H1 (cell line): ENCODE measurements around the gene RCL1. TPM values are rescaled to one million over a fixed set of nuclear protein-coding genes. Genes with fewer than 3 reads are reported as not detected.

ENCODE experiments used
- CTCF ChIA-PET: fragments of 300-600 bp; sonication (Branson Sonifier 250); formaldehyde crosslinking; loops from one replicate; lab custom pipeline; 2021; ENCODE audit not compliant: partially characterized antibody; lab: Charles Lee
- POLR2A ChIA-PET: fragments of 300-600 bp; sonication (Branson Sonifier 250); formaldehyde crosslinking; loops from one replicate; lab custom pipeline; 2021; ENCODE audit warnings: inconsistent platforms; ENCODE audit not compliant: partially characterized antibody; lab: Charles Lee
- DNase-seq, 2 experiments: peaks; one replicate each; pipeline versions ENCODE4 v3.0.0 to v3.0.0-alpha.2; 2010 to 2022; ENCODE audit warnings: low spot score in 2 of 2, low read depth in 1 of 2, mixed read lengths in 1 of 2
- FAIRE-seq: peaks from 2 replicates; lab custom pipeline; 2011; peaks lifted over from hg19 to GRCh38; lab: Jason Lieb, UNC
- H2AFZ ChIP-seq: 2 replicates; pipeline ENCODE4 v1.8.1; 2012; ENCODE audit warnings: low read length, inconsistent platforms
- H2AK5ac ChIP-seq: 2 replicates; pipeline ENCODE4 v1.6.1; 2013; ENCODE audit warnings: low read depth, low read length
- H2BK120ac ChIP-seq: replicated peaks from 2 replicates; pipeline ENCODE3; 2013; ENCODE audit warnings: low read depth, low read length, inconsistent platforms
- H2BK12ac ChIP-seq: 2 replicates; pipeline ENCODE4 v1.6.1; 2013; ENCODE audit warnings: low read depth, low read length
- H2BK15ac ChIP-seq: 2 replicates; pipeline ENCODE4 v1.6.1; 2013; ENCODE audit warnings: low read length
- H2BK20ac ChIP-seq: 2 replicates; pipeline ENCODE4 v1.6.1; 2013; ENCODE audit warnings: low read length
- H2BK5ac ChIP-seq: 2 replicates; pipeline ENCODE4 v1.6.1; 2013; ENCODE audit warnings: low read depth, low read length
- H3K14ac ChIP-seq: 2 replicates; pipeline ENCODE4 v1.6.1; 2013; ENCODE audit warnings: inconsistent platforms; ENCODE audit not compliant: insufficient read length
- H3K18ac ChIP-seq: 2 replicates; pipeline ENCODE4 v1.6.1; 2013; ENCODE audit warnings: low read length; ENCODE audit errors: extremely low read depth
- H3K23ac ChIP-seq: 2 replicates; pipeline ENCODE4 v1.6.1; 2013; ENCODE audit warnings: inconsistent platforms; ENCODE audit not compliant: insufficient read length
- H3K23me2 ChIP-seq: 2 replicates; pipeline ENCODE4 v1.6.1; 2013; ENCODE audit warnings: low read depth, low read length
- H3K27ac ChIP-seq: 2 replicates; pipeline ENCODE4 v1.6.1; 2011; ENCODE audit warnings: low read depth, low read length, inconsistent platforms
- H3K27me3 ChIP-seq, 4 experiments: replicated peaks in 1 of 4; 1 replicate in 1 of 4; 2 replicates in 3 of 4; pipeline versions ENCODE4 v1.6.1 to v1.8.1; 2011 to 2013; ENCODE audit warnings: low read length in 3 of 4, mild to moderate bottlenecking in 3 of 4, inconsistent platforms in 2 of 4, mixed read lengths in 2 of 4, moderate library complexity in 1 of 4; ENCODE audit not compliant: control insufficient read depth in 3 of 4, insufficient read depth in 3 of 4; ENCODE audit errors: extremely low read depth in 1 of 4
- H3K36me3 ChIP-seq, 4 experiments: 2 replicates each; pipeline versions ENCODE4 v1.6.1 to v1.8.1; 2011 to 2013; ENCODE audit warnings: mild to moderate bottlenecking in 4 of 4, low read length in 3 of 4, moderate library complexity in 2 of 4, control low read depth in 1 of 4, inconsistent platforms in 1 of 4; ENCODE audit not compliant: insufficient read depth in 4 of 4, control insufficient read depth in 2 of 4
- H3K4ac ChIP-seq: replicated peaks from 2 replicates; pipeline ENCODE3; 2013; ENCODE audit warnings: low read length, low read depth, mixed read lengths, inconsistent platforms; ENCODE audit not compliant: insufficient read length
- H3K4me1 ChIP-seq, 4 experiments: replicated peaks in 1 of 4; 1 replicate in 1 of 4; 2 replicates in 3 of 4; pipeline versions ENCODE4 v1.6.1 to v1.8.1; 2011 to 2013; ENCODE audit warnings: low read length in 3 of 4, inconsistent platforms in 2 of 4, mixed read lengths in 1 of 4; ENCODE audit not compliant: insufficient read depth in 4 of 4, control insufficient read depth in 3 of 4
- H3K4me2 ChIP-seq, 2 experiments: 2 replicates each; pipeline versions ENCODE4 v1.6.1 to v1.8.1; 2011 to 2013; ENCODE audit warnings: low read depth in 2 of 2, low read length in 2 of 2, control low read depth in 1 of 2, inconsistent platforms in 1 of 2, mild to moderate bottlenecking in 1 of 2; ENCODE audit not compliant: insufficient read depth in 1 of 2
- H3K4me3 ChIP-seq, 4 experiments: fragments of 200-600, 300-600 bp in 1 of 4; sonication (generic), shearing (Covaris generic), sonication (Bioruptor Twin) in 1 of 4; 2 replicates each; pipeline versions ENCODE4 v1.5.1 to v1.8.1; 2011 to 2016; ENCODE audit warnings: low read length in 4 of 4, low read depth in 3 of 4, control low read depth in 2 of 4, inconsistent platforms in 2 of 4, mild to moderate bottlenecking in 2 of 4, mixed read lengths in 1 of 4, moderate library complexity in 1 of 4; ENCODE audit not compliant: insufficient read depth in 2 of 4; ENCODE audit errors: extremely low read depth in 1 of 4
- H3K56ac ChIP-seq: replicated peaks from 2 replicates; pipeline ENCODE3; 2013; ENCODE audit warnings: low read depth, mild to moderate bottlenecking, mixed read lengths, low read length, inconsistent platforms; ENCODE audit not compliant: insufficient read length
- H3K79me1 ChIP-seq: 2 replicates; pipeline ENCODE4 v1.6.1; 2013; ENCODE audit warnings: low read depth, low read length, control low read depth
- H3K79me2 ChIP-seq, 2 experiments: 2 replicates each; pipeline versions ENCODE4 v1.6.1 to v1.8.1; 2012 to 2013; ENCODE audit warnings: low read length in 2 of 2, mild to moderate bottlenecking in 2 of 2, inconsistent platforms in 1 of 2; ENCODE audit not compliant: insufficient read depth in 2 of 2, control insufficient read depth in 1 of 2
- H3K9ac ChIP-seq, 4 experiments: replicated peaks in 1 of 4; 1 replicate in 1 of 4; 2 replicates in 3 of 4; pipeline versions ENCODE4 v1.6.1 to v1.8.1; 2011 to 2013; ENCODE audit warnings: low read depth in 3 of 4, low read length in 3 of 4, control low read depth in 2 of 4, mild to moderate bottlenecking in 2 of 4, moderate library complexity in 2 of 4, inconsistent platforms in 1 of 4; ENCODE audit errors: extremely low read depth in 1 of 4
- H3K9me3 ChIP-seq, 2 experiments: 2 replicates each; pipeline versions ENCODE4 v1.6.1 to v1.8.1; 2012 to 2013; ENCODE audit warnings: mild to moderate bottlenecking in 2 of 2, moderate library complexity in 2 of 2, control low read depth in 1 of 2, inconsistent platforms in 1 of 2, low read depth in 1 of 2, low read length in 1 of 2, mixed read lengths in 1 of 2; ENCODE audit not compliant: insufficient read depth in 2 of 2
- H4K20me1 ChIP-seq, 2 experiments: replicated peaks in 1 of 2; 2 replicates each; pipeline versions ENCODE3 to v1.8.1; 2011 to 2013; ENCODE audit warnings: inconsistent platforms in 2 of 2, low read length in 2 of 2, mild to moderate bottlenecking in 1 of 2; ENCODE audit not compliant: insufficient read depth in 2 of 2, control insufficient read depth in 1 of 2
- H4K5ac ChIP-seq: 2 replicates; pipeline ENCODE4 v1.6.1; 2013; ENCODE audit warnings: low read length, low read depth, mixed read lengths, inconsistent platforms; ENCODE audit not compliant: insufficient read length
- H4K8ac ChIP-seq: 2 replicates; pipeline ENCODE4 v1.8.0; 2013; ENCODE audit warnings: mild to moderate bottlenecking, moderate library complexity, low read length, inconsistent platforms; ENCODE audit not compliant: insufficient read depth; ENCODE audit errors: extremely low read depth
- H4K91ac ChIP-seq: replicated peaks from 2 replicates; pipeline ENCODE3; 2013; ENCODE audit warnings: low read length, mixed read lengths, inconsistent platforms; ENCODE audit not compliant: insufficient read length
- ASH2L ChIP-seq: fragments of 200-600, 300-600 bp; sonication (generic); IDR thresholded peaks from one replicate; pipeline ENCODE4 v1.7.1; 2017; ENCODE audit warnings: low read length
- RNF2 ChIP-seq: fragments of 200-900, 300-1000 bp; sonication (generic); IDR thresholded peaks from 2 replicates; pipeline ENCODE4 v1.7.1; 2016; ENCODE audit warnings: borderline replicate concordance, low read depth, mild to moderate bottlenecking, antibody characterized with exemption, low read length; ENCODE audit not compliant: poor library complexity, severe bottlenecking; ENCODE audit errors: missing control alignments
- SIN3A ChIP-seq, 2 experiments: IDR thresholded peaks in 1 of 2; conservative IDR thresholded peaks in 1 of 2; 2 replicates each; pipeline ENCODE4 v1.6.1; 2011 to 2012; ENCODE audit warnings: low read length in 2 of 2, improper control_type of control experiment in 1 of 2, low read depth in 1 of 2, mild to moderate bottlenecking in 1 of 2
- WGBS, 2 experiments: shearing (Covaris generic) in 1 of 2; methylation state at CpG; one replicate each; pipeline versions ENCODE4 v1.1.6 to v1.1.7; 2013 to 2015; ENCODE audit warnings: low lambda C conversion rate in 2 of 2, mixed read lengths in 2 of 2, inconsistent platforms in 1 of 2, low coverage in 1 of 2, missing lambda C conversion rate in 1 of 2; ENCODE audit not compliant: insufficient replicate concordance in 2 of 2, insufficient coverage in 1 of 2, insufficient read length in 1 of 2; ENCODE audit errors: extremely low coverage in 1 of 2, missing lambda C conversion rate in 1 of 2; 5-methylcytosine and 5-hydroxymethylcytosine counted together
- polyA plus RNA-seq, 7 experiments: library from polyadenylated mRNA; depleted of rRNA in 3 of 7; stranded (reverse) in 5 of 7; unstranded in 2 of 7; fragments of >200 nt in 5 of 7; fragments of 200-250 nt in 2 of 7; gene quantifications; 1 replicate in 5 of 7; 2 replicates in 1 of 7; 4 replicates in 1 of 7; pipeline versions ENCODE4 v1.2.1 to v1.2.3, GENCODE V29; 2011 to 2013; ENCODE audit warnings: missing spikeins in 2 of 7, mixed read lengths in 2 of 7
- total RNA-seq: library from RNA; stranded (reverse); fragmentation: NEBNext Ultra II Directional; extraction: Animal tissue kit (Norgen Biotek cat#: 25700); gene quantifications from 2 replicates; pipeline ENCODE4 v1.2.1, GENCODE V29; 2021

RCL1 gene
- total and polyA plus RNA-seq, 2 of the 8 experiments (the other 6 are each of a cell fraction or from before 2014, with no cell fraction given) = 21.0 to 29.5 TPM

- no peaks in the 10 kb centered on the region for H3K9me3 ChIP-seq
- no peak overlapping the region for H3K23ac ChIP-seq
- H3K36me3 ChIP-seq = no peaks in the 10 kb centered on the region
- no peak overlapping the region; the same call in 1 of the 2 replicates for H2BK5ac ChIP-seq
- H3K27ac ChIP-seq = 0 out of 2 replicates have a peak overlapping the region, but pooled peaks have one; percentile 76
- H3K4ac ChIP-seq = no peak overlapping the region
- no peak overlapping the region for H2BK15ac ChIP-seq
- H3K79me1 ChIP-seq = no peaks in the 10 kb centered on the region; the same call in 1 of the 2 replicates
- DNase-seq = no peak
- H3K14ac ChIP-seq = no peak overlapping the region
- peaks cover 3 to 21% (median 11%) of the 10 kb centered on the region in 4 experiments; a peak in 6 of 7 replicates for H3K4me1 ChIP-seq
- H4K8ac ChIP-seq = no peak overlapping the region
- H3K27me3 ChIP-seq = no peaks in the 10 kb centered on the region; a peak in 2 of 7 replicates
- no peak overlapping the region for H4K5ac ChIP-seq
- H2AFZ ChIP-seq = no peak overlapping the region
- 15% methylated on average over 22 of the region's 23 CpGs; no CpG with 5 or more reads in 1 of the 2 experiments for WGBS, 2 experiments
- H3K23me2 ChIP-seq = peaks cover 9% of the 10 kb centered on the region
- no peak overlapping the region for H3K56ac ChIP-seq
- ChIA-PET POLR2A (interaction anchor here (0.6 to 3.4 kb wide), 21 partner anchors 9 to 780 kb away, joined by 3 to 17 read pairs (median 4); partner anchors contain the start of genes AK3 and JAK2), CTCF (interaction anchor here (0.6 to 2.4 kb wide), 8 partner anchors 11 to 189 kb away, joined by 3 to 12 read pairs (median 4); no protein-coding TSS in a partner anchor)
- H3K4me2 ChIP-seq = peak overlapping the region; percentile 74 to 98
- H3K9ac ChIP-seq = peak overlapping the region; percentile 38 to 87 (median 81)
- no peak overlapping the region for H2AK5ac ChIP-seq
- no peak overlapping the region for H2BK12ac ChIP-seq
- H3K4me3 ChIP-seq = peak overlapping the region; percentile 58 to 86 (median 84)
- H3K18ac ChIP-seq = no peak overlapping the region
- H3K79me2 ChIP-seq = peaks cover 28 to 55% of the 10 kb centered on the region in 2 experiments
- H4K91ac ChIP-seq = no peak overlapping the region
- peaks cover 4 to 15% of the 10 kb centered on the region in 2 experiments for H4K20me1 ChIP-seq
- no peak overlapping the region for H2BK120ac ChIP-seq
- H2BK20ac ChIP-seq = no peak overlapping the region
- no peak for FAIRE-seq
- no peak for TF ChIP-seq RNF2
- TF ChIP-seq SIN3A (conservative IDR thresholded peaks at IDR 0.05 in 1 of 2, IDR thresholded peaks at IDR 0.05 in 1 of 2; ENCODE audit: low read depth in 1 of 2, low read length in 2 of 2) = peak; percentile 6 to 7; a peak in 1 of 4 replicates
- peak; percentile 1 for TF ChIP-seq ASH2L
Measured at GRCh38 chr9:4793459-4794395, 983 bp downstream of the RCL1 start.
